GM23338 (cell line): Measurements from ENCODE around the gene GHRHR. TPM values are rescaled to one million over a fixed set of nuclear protein-coding genes. Genes with fewer than 3 reads are reported as not detected.

Source experiments
- ATAC-seq: fragments of 200-7000 bp; cut with Tn5 transposase; 3 replicates; pipeline ENCODE4 v1.9.1; 2020
- DNase-seq: peaks from one replicate; pipeline ENCODE4 v3.0.0-alpha.2; 2015; ENCODE audit warnings: low spot score
- H2AFZ ChIP-seq: fragments of 200-600 bp; sonication (generic); 2 replicates; pipeline ENCODE4 v1.8.0; 2016; ENCODE audit warnings: antibody characterized with exemption, mild to moderate bottlenecking, moderate library complexity
- H3F3A ChIP-seq: fragments of 200-600 bp; sonication (generic); replicated peaks from 2 replicates; pipeline ENCODE4 v1.8.0; 2017; ENCODE audit warnings: antibody characterized with exemption, mixed run types, low read depth
- H3K27ac ChIP-seq: fragments of 200-600 bp; sonication (generic); 2 replicates; pipeline ENCODE4 v1.6.1; 2016; ENCODE audit warnings: low read depth
- H3K27me3 ChIP-seq: fragments of 200-600 bp; sonication (generic); 2 replicates; pipeline ENCODE4 v1.8.0; 2016; ENCODE audit warnings: mild to moderate bottlenecking, mixed run types, moderate library complexity; ENCODE audit not compliant: insufficient read depth
- H3K36me3 ChIP-seq: fragments of 200-600 bp; sonication (generic); 2 replicates; pipeline ENCODE4 v1.8.0; 2016; ENCODE audit warnings: mild to moderate bottlenecking; ENCODE audit not compliant: insufficient read depth
- H3K4me1 ChIP-seq: fragments of 200-600 bp; sonication (generic); 2 replicates; pipeline ENCODE4 v1.8.0; 2016; ENCODE audit warnings: mild to moderate bottlenecking, moderate library complexity; ENCODE audit not compliant: insufficient read depth
- H3K4me2 ChIP-seq: fragments of 200-600 bp; sonication (generic); 2 replicates; pipeline ENCODE4 v1.7.1; 2017; ENCODE audit warnings: mixed run types
- H3K4me3 ChIP-seq: fragments of 200-600 bp; sonication (generic); 2 replicates; pipeline ENCODE4 v1.6.1; 2016; ENCODE audit warnings: mixed run types
- H3K79me2 ChIP-seq: fragments of 200-600 bp; sonication (generic); replicated peaks from 2 replicates; pipeline ENCODE4 v1.8.0; 2017; ENCODE audit warnings: mild to moderate bottlenecking; ENCODE audit not compliant: insufficient read depth
- H3K9me2 ChIP-seq: fragments of 200-600 bp; sonication (generic); 2 replicates; pipeline ENCODE4 v1.8.0; 2017; ENCODE audit not compliant: insufficient read depth
- H4K20me1 ChIP-seq: fragments of 200-600 bp; sonication (generic); replicated peaks from 2 replicates; pipeline ENCODE4 v1.8.0; 2017; ENCODE audit warnings: mild to moderate bottlenecking; ENCODE audit not compliant: insufficient read depth
- H3K27ac Mint-ChIP-seq: 2 replicates; pipeline ENCODE4 v1.8.0; 2020; ENCODE audit warnings: inconsistent platforms, mild to moderate bottlenecking, moderate library complexity, mixed read lengths
- H3K27me3 Mint-ChIP-seq: 3 replicates; pipeline ENCODE4 v1.8.0; 2022; ENCODE audit warnings: low read depth, mild to moderate bottlenecking, moderate library complexity, mixed read lengths, inconsistent platforms; ENCODE audit not compliant: insufficient read depth, poor library complexity
- H3K36me3 Mint-ChIP-seq: 3 replicates; pipeline ENCODE4 v1.8.0; 2021; ENCODE audit warnings: low read depth, mild to moderate bottlenecking, inconsistent platforms, moderate library complexity, mixed read lengths
- H3K4me1 Mint-ChIP-seq: 3 replicates; pipeline ENCODE4 v1.8.0; 2020; ENCODE audit warnings: mild to moderate bottlenecking, inconsistent platforms, mixed read lengths
- H3K4me3 Mint-ChIP-seq: 3 replicates; pipeline ENCODE4 v1.8.0; 2021; ENCODE audit warnings: moderate library complexity, mild to moderate bottlenecking, inconsistent platforms, mixed read lengths
- H3K9me3 Mint-ChIP-seq: 3 replicates; pipeline ENCODE4 v1.8.0; 2020; ENCODE audit warnings: moderate library complexity, mild to moderate bottlenecking, inconsistent platforms, mixed read lengths
- CREB1 ChIP-seq: fragments of 250-450 bp; sonication (Bioruptor Pico); IDR thresholded peaks from 2 replicates; pipeline ENCODE4 v1.5.0; 2020; ENCODE audit warnings: low read depth, mild to moderate bottlenecking, moderate library complexity
- JUNB ChIP-seq: IDR thresholded peaks from one replicate; pipeline ENCODE4 v1.6.1; 2016; ENCODE audit warnings: antibody characterized with exemption; ENCODE audit not compliant: unreplicated experiment
- NANOG ChIP-seq: IDR thresholded peaks from 2 replicates; pipeline ENCODE4 v1.6.1; 2016; ENCODE audit warnings: antibody characterized with exemption, borderline replicate concordance
- ZNF114 ChIP-seq: fragments of 250-450 bp; sonication (Bioruptor Pico); IDR thresholded peaks from 2 replicates; pipeline ENCODE4 v1.5.0; 2020; ENCODE audit warnings: mild to moderate bottlenecking, moderate library complexity
- ZNF331 ChIP-seq: fragments of 250-450 bp; sonication (Bioruptor Pico); IDR thresholded peaks from 2 replicates; pipeline ENCODE4 v1.5.0; 2020; ENCODE audit warnings: low read depth, mild to moderate bottlenecking, moderate library complexity
- polyA plus RNA-seq: library from polyadenylated mRNA; unstranded; fragments of >200 nt; fragmentation: Nextera tagmentation; extraction: Ambion mirVana; gene quantifications from 2 replicates; pipeline ENCODE4 v1.2.1, GENCODE V29; 2016
- total RNA-seq: library from RNA; depleted of rRNA; stranded (reverse); fragments of >200 nt; shearing (Covaris generic); gene quantifications from 2 replicates; pipeline ENCODE4 v1.2.3, GENCODE V29; 2014
- TF ChIP-seq, protein P1 (sequence below): fragments of 250-450 bp; sonication (Bioruptor Pico); IDR thresholded peaks from 2 replicates; pipeline ENCODE4 v1.5.0; 2020; ENCODE audit warnings: mild to moderate bottlenecking, moderate library complexity
- TF ChIP-seq, protein P2 (sequence below), 2 experiments: fragments of 200-600 bp in 1 of 2; sonication (generic) in 1 of 2; conservative IDR thresholded peaks; 2 replicates each; pipeline versions ENCODE4 v1.5.1 to v1.6.1; 2016 to 2017; ENCODE audit warnings: antibody characterized with exemption in 2 of 2, low read depth in 2 of 2, mild to moderate bottlenecking in 2 of 2, moderate library complexity in 1 of 2
- TF ChIP-seq, protein P3 (sequence below): IDR thresholded peaks from 2 replicates; pipeline ENCODE4 v1.6.1; 2016; ENCODE audit warnings: antibody characterized with exemption

The GHRHR gene
- total and polyA plus RNA-seq, 2 experiments from 2014 or later: 2.2 TPM; not detected in 1

DNA sequence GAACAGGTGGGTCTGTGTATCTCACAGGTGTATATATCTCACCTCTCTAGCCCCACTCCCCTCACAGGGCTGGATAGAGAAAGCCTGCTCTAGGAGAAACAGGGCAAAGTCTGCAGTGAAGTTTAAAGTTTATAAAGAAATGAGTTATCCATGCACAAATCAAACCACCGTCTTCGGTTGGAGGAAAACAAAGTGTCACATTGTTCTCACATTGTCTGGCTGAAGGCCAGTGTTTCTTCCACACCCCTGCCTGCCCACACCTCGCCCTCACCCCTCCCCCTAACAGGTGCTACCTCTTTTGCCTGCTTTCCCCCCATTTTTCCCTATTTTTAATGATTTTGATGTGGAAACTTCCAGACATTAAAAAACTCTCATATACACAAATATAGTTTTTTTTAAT is 26.3 kb upstream of the GHRHR start:
- H3K9me2 ChIP-seq: no peaks in the 10 kb centered on the region
- TF ChIP-seq ZNF114 (CRISPR knock-in tag): no peak
- no peak for TF ChIP-seq NANOG
- TF ChIP-seq, protein P1, sequence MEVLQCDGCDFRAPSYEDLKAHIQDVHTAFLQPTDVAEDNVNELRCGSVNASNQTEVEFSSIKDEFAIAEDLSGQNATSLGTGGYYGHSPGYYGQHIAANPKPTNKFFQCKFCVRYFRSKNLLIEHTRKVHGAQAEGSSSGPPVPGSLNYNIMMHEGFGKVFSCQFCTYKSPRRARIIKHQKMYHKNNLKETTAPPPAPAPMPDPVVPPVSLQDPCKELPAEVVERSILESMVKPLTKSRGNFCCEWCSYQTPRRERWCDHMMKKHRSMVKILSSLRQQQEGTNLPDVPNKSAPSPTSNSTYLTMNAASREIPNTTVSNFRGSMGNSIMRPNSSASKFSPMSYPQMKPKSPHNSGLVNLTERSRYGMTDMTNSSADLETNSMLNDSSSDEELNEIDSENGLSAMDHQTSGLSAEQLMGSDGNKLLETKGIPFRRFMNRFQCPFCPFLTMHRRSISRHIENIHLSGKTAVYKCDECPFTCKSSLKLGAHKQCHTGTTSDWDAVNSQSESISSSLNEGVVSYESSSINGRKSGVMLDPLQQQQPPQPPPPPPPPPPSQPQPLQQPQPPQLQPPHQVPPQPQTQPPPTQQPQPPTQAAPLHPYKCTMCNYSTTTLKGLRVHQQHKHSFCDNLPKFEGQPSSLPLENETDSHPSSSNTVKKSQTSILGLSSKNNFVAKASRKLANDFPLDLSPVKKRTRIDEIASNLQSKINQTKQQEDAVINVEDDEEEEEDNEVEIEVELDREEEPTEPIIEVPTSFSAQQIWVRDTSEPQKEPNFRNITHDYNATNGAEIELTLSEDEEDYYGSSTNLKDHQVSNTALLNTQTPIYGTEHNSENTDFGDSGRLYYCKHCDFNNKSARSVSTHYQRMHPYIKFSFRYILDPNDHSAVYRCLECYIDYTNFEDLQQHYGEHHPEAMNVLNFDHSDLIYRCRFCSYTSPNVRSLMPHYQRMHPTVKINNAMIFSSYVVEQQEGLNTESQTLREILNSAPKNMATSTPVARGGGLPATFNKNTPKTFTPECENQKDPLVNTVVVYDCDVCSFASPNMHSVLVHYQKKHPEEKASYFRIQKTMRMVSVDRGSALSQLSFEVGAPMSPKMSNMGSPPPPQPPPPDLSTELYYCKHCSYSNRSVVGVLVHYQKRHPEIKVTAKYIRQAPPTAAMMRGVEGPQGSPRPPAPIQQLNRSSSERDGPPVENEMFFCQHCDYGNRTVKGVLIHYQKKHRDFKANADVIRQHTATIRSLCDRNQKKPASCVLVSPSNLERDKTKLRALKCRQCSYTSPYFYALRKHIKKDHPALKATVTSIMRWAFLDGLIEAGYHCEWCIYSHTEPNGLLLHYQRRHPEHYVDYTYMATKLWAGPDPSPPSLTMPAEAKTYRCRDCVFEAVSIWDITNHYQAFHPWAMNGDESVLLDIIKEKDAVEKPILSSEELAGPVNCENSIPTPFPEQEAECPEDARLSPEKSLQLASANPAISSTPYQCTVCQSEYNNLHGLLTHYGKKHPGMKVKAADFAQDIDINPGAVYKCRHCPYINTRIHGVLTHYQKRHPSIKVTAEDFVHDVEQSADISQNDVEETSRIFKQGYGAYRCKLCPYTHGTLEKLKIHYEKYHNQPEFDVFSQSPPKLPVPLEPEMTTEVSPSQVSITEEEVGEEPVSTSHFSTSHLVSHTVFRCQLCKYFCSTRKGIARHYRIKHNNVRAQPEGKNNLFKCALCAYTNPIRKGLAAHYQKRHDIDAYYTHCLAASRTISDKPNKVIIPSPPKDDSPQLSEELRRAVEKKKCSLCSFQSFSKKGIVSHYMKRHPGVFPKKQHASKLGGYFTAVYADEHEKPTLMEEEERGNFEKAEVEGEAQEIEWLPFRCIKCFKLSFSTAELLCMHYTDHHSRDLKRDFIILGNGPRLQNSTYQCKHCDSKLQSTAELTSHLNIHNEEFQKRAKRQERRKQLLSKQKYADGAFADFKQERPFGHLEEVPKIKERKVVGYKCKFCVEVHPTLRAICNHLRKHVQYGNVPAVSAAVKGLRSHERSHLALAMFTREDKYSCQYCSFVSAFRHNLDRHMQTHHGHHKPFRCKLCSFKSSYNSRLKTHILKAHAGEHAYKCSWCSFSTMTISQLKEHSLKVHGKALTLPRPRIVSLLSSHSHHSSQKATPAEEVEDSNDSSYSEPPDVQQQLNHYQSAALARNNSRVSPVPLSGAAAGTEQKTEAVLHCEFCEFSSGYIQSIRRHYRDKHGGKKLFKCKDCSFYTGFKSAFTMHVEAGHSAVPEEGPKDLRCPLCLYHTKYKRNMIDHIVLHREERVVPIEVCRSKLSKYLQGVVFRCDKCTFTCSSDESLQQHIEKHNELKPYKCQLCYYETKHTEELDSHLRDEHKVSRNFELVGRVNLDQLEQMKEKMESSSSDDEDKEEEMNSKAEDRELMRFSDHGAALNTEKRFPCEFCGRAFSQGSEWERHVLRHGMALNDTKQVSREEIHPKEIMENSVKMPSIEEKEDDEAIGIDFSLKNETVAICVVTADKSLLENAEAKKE: no peak
- TF ChIP-seq, protein P2, sequence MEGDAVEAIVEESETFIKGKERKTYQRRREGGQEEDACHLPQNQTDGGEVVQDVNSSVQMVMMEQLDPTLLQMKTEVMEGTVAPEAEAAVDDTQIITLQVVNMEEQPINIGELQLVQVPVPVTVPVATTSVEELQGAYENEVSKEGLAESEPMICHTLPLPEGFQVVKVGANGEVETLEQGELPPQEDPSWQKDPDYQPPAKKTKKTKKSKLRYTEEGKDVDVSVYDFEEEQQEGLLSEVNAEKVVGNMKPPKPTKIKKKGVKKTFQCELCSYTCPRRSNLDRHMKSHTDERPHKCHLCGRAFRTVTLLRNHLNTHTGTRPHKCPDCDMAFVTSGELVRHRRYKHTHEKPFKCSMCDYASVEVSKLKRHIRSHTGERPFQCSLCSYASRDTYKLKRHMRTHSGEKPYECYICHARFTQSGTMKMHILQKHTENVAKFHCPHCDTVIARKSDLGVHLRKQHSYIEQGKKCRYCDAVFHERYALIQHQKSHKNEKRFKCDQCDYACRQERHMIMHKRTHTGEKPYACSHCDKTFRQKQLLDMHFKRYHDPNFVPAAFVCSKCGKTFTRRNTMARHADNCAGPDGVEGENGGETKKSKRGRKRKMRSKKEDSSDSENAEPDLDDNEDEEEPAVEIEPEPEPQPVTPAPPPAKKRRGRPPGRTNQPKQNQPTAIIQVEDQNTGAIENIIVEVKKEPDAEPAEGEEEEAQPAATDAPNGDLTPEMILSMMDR (conservative IDR thresholded peaks at IDR 0.05; ENCODE audit: low read depth in 2 of 2): no peak
- TF ChIP-seq JUNB: no peak
- TF ChIP-seq, protein P3, sequence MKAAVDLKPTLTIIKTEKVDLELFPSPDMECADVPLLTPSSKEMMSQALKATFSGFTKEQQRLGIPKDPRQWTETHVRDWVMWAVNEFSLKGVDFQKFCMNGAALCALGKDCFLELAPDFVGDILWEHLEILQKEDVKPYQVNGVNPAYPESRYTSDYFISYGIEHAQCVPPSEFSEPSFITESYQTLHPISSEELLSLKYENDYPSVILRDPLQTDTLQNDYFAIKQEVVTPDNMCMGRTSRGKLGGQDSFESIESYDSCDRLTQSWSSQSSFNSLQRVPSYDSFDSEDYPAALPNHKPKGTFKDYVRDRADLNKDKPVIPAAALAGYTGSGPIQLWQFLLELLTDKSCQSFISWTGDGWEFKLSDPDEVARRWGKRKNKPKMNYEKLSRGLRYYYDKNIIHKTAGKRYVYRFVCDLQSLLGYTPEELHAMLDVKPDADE: no peak
- no peak for TF ChIP-seq ZNF331 (CRISPR knock-in tag)
- no peak for TF ChIP-seq CREB1
- DNase-seq (no peak), ATAC-seq (no peak)
- no peaks in the 10 kb centered on the region for H3K36me3 ChIP-seq
- Mint-ChIP-seq H3K9me3 (no peaks in the 10 kb centered on the region), H3K36me3 (no peaks in the 10 kb centered on the region), H3K4me3 (no peak overlapping the region), H3K4me1 (peaks cover 7% of the 10 kb centered on the region; the same call in 2 of the 3 replicates), H3K27me3 (peaks cover 8% of the 10 kb centered on the region), H3K27ac (no peak overlapping the region)
- H2AFZ ChIP-seq: no peak overlapping the region
- H4K20me1 ChIP-seq: no peaks in the 10 kb centered on the region
- no peak overlapping the region for H3K4me2 ChIP-seq
- H3K79me2 ChIP-seq: no peaks in the 10 kb centered on the region
- no peak overlapping the region for H3K4me3 ChIP-seq
- peaks cover 6% of the 10 kb centered on the region; the same call in 1 of the 2 replicates for H3K4me1 ChIP-seq
- no peaks in the 10 kb centered on the region for H3F3A ChIP-seq
- no peaks in the 10 kb centered on the region for H3K27me3 ChIP-seq
- no peak overlapping the region for H3K27ac ChIP-seq
